WTC11 (cell line): ENCODE measurements around the gene ABHD15. TPM values are rescaled to one million over a fixed set of nuclear protein-coding genes. Genes with fewer than 3 reads are reported as not detected.

Source experiments
- ATAC-seq: fragments of 200-7000 bp; cut with Tn5 transposase; 2 replicates; pipeline ENCODE4 v1.10.0; 2021; ENCODE audit warnings: mild to moderate bottlenecking, moderate library complexity
- CTCF ChIA-PET: fragments of 300-600 bp; sonication (Branson Sonifier 250); formaldehyde crosslinking; loops from one replicate; lab custom pipeline; 2021; ENCODE audit warnings: antibody characterized with exemption; lab: Charles Lee
- POLR2A ChIA-PET: fragments of 350-600 bp; sonication (Branson Sonifier 250); formaldehyde crosslinking; loops from one replicate; lab custom pipeline; 2021; ENCODE audit warnings: antibody characterized with exemption; lab: Charles Lee
- DNase-seq: peaks from one replicate; pipeline ENCODE4 v3.0.0; 2021; ENCODE audit warnings: low spot score
- H3K27ac Mint-ChIP-seq: 2 replicates; pipeline ENCODE4 v1.8.0; 2021; ENCODE audit warnings: mixed read lengths
- H3K27me3 Mint-ChIP-seq: 2 replicates; pipeline ENCODE4 v1.8.0; 2021; ENCODE audit warnings: low read depth, mild to moderate bottlenecking, moderate library complexity, mixed read lengths
- H3K36me3 Mint-ChIP-seq: 2 replicates; pipeline ENCODE4 v1.8.0; 2021; ENCODE audit warnings: mixed read lengths
- H3K4me1 Mint-ChIP-seq: 2 replicates; pipeline ENCODE4 v1.8.0; 2022; ENCODE audit warnings: mixed read lengths
- H3K4me3 Mint-ChIP-seq: 2 replicates; pipeline ENCODE4 v1.8.0; 2021; ENCODE audit warnings: mild to moderate bottlenecking, moderate library complexity, mixed read lengths
- H3K9me3 Mint-ChIP-seq: 2 replicates; pipeline ENCODE4 v1.8.0; 2021; ENCODE audit warnings: mixed read lengths
- ARID4B ChIP-seq: sonication (generic); formaldehyde crosslinking; IDR thresholded peaks from 2 replicates; pipeline ENCODE4 v1.8.0; 2023; ENCODE audit warnings: missing genetic modification reagents, mild to moderate bottlenecking, borderline replicate concordance
- ATF1 ChIP-seq: sonication (generic); formaldehyde crosslinking; IDR thresholded peaks from 2 replicates; pipeline ENCODE4 v1.8.1; 2023; ENCODE audit warnings: mild to moderate bottlenecking, moderate library complexity, missing genetic modification reagents
- CREM ChIP-seq: sonication (generic); formaldehyde crosslinking; IDR thresholded peaks from 2 replicates; pipeline ENCODE4 v1.8.1; 2022; ENCODE audit warnings: mild to moderate bottlenecking, missing genetic modification reagents, moderate library complexity
- E2F1 ChIP-seq: sonication (generic); formaldehyde crosslinking; IDR thresholded peaks from 2 replicates; pipeline ENCODE4 v1.8.0; 2022; ENCODE audit warnings: mild to moderate bottlenecking, missing genetic modification reagents
- E2F4 ChIP-seq: sonication (generic); formaldehyde crosslinking; IDR thresholded peaks from 2 replicates; pipeline ENCODE4 v1.8.1; 2022; ENCODE audit warnings: low read depth, mild to moderate bottlenecking, moderate library complexity, missing genetic modification reagents, borderline replicate concordance
- FOXK1 ChIP-seq: sonication (generic); formaldehyde crosslinking; IDR thresholded peaks from 2 replicates; pipeline ENCODE4 v1.8.0; 2022; ENCODE audit warnings: mild to moderate bottlenecking, moderate library complexity, missing genetic modification reagents
- GABPB1 ChIP-seq: sonication (generic); formaldehyde crosslinking; IDR thresholded peaks from 2 replicates; pipeline ENCODE4 v1.8.1; 2023; ENCODE audit warnings: mild to moderate bottlenecking, missing genetic modification reagents
- HMGXB4 ChIP-seq: sonication (generic); formaldehyde crosslinking; IDR thresholded peaks from 2 replicates; pipeline ENCODE4 v1.8.1; 2023; ENCODE audit warnings: mild to moderate bottlenecking, moderate library complexity, missing genetic modification reagents
- MYBL2 ChIP-seq: sonication (generic); formaldehyde crosslinking; IDR thresholded peaks from 2 replicates; pipeline ENCODE4 v1.8.1; 2023; ENCODE audit warnings: mild to moderate bottlenecking, moderate library complexity, missing genetic modification reagents
- NFATC4 ChIP-seq: fragments of 250-450 bp; sonication (Bioruptor Pico); IDR thresholded peaks from 2 replicates; pipeline ENCODE4 v1.9.0; 2021; ENCODE audit warnings: mild to moderate bottlenecking
- NFE2L1 ChIP-seq: sonication (generic); formaldehyde crosslinking; IDR thresholded peaks from 2 replicates; pipeline ENCODE4 v1.8.1; 2023; ENCODE audit warnings: missing genetic modification reagents
- NFYB ChIP-seq: sonication (generic); formaldehyde crosslinking; conservative IDR thresholded peaks from 2 replicates; pipeline ENCODE4 v1.8.0; 2022; ENCODE audit warnings: low read depth, missing genetic modification reagents
- NR1H2 ChIP-seq: sonication (generic); formaldehyde crosslinking; IDR thresholded peaks from 2 replicates; pipeline ENCODE4 v1.9.0; 2021; ENCODE audit warnings: mild to moderate bottlenecking, moderate library complexity, missing genetic modification reagents
- NR3C1 ChIP-seq: sonication (generic); formaldehyde crosslinking; conservative IDR thresholded peaks from 2 replicates; pipeline ENCODE4 v1.8.1; 2023; ENCODE audit warnings: low read depth, mild to moderate bottlenecking, missing genetic modification reagents
- OVOL2 ChIP-seq: fragments of 250-450 bp; sonication (Bioruptor Pico); IDR thresholded peaks from 2 replicates; pipeline ENCODE4 v1.9.0; 2021; ENCODE audit warnings: mild to moderate bottlenecking, borderline replicate concordance
- PRRX2 ChIP-seq: fragments of 250-450 bp; sonication (Bioruptor Pico); IDR thresholded peaks from 2 replicates; pipeline ENCODE4 v1.8.0; 2021; ENCODE audit warnings: mild to moderate bottlenecking
- RORB ChIP-seq: fragments of 250-450 bp; sonication (Bioruptor Pico); IDR thresholded peaks from 2 replicates; pipeline ENCODE4 v1.9.0; 2021; ENCODE audit warnings: mild to moderate bottlenecking
- SOX15 ChIP-seq: fragments of 250-450 bp; sonication (Bioruptor Pico); IDR thresholded peaks from 2 replicates; pipeline ENCODE4 v1.9.0; 2021; ENCODE audit warnings: mild to moderate bottlenecking
- TCF7 ChIP-seq: sonication (generic); formaldehyde crosslinking; IDR thresholded peaks from 2 replicates; pipeline ENCODE4 v1.8.0; 2022; ENCODE audit warnings: mild to moderate bottlenecking, low read depth, missing genetic modification reagents, moderate library complexity
- ZNF121 ChIP-seq: sonication (generic); formaldehyde crosslinking; IDR thresholded peaks from 2 replicates; pipeline ENCODE4 v1.8.0; 2023; ENCODE audit warnings: missing genetic modification reagents
- ZNF232 ChIP-seq: sonication (generic); formaldehyde crosslinking; IDR thresholded peaks from 2 replicates; pipeline ENCODE4 v1.8.0; 2022; ENCODE audit warnings: mild to moderate bottlenecking, missing genetic modification reagents
- ZNF423 ChIP-seq: fragments of 250-450 bp; sonication (Bioruptor Pico); IDR thresholded peaks from 2 replicates; pipeline ENCODE4 v2.1.2; 2022; ENCODE audit warnings: mild to moderate bottlenecking, moderate library complexity
- ZNF532 ChIP-seq: fragments of 250-450 bp; sonication (Bioruptor Pico); IDR thresholded peaks from 2 replicates; pipeline ENCODE4 v1.9.0; 2021; ENCODE audit warnings: mild to moderate bottlenecking, borderline replicate concordance
- ZSCAN18 ChIP-seq: fragments of 250-450 bp; sonication (Bioruptor Pico); IDR thresholded peaks from 2 replicates; pipeline ENCODE4 v2.1.2; 2022; ENCODE audit warnings: mild to moderate bottlenecking, moderate library complexity
- total RNA-seq: library from RNA; stranded (reverse); gene quantifications from 3 replicates; pipeline ENCODE4 v1.2.3, GENCODE V29; 2021

ABHD15 gene
- total RNA-seq, 1 experiment from 2014 or later, result 2.8 TPM

- no peaks in the 10 kb centered on the region for H3K9me3 Mint-ChIP-seq
- H3K4me1 Mint-ChIP-seq, result peaks cover 11% of the 10 kb centered on the region
- H3K4me3 Mint-ChIP-seq, result peak overlapping the region; percentile 79
- DNase-seq (peak; percentile 76), ATAC-seq (peak; percentile 22)
- H3K36me3 Mint-ChIP-seq, result no peaks in the 10 kb centered on the region
- ChIA-PET CTCF (interaction anchor here (0.6 to 11.4 kb wide), 16 partner anchors 10 to 314 kb away, joined by 3 to 112 read pairs (median 6); partner anchors contain the start of genes ANKRD13B, CORO6 and TAOK1), POLR2A (interaction anchor here (1.4 kb wide), 1 partner anchor 27 kb away, joined by 3 read pairs; the partner anchor contains the start of gene ANKRD13B)
- peaks cover 46% of the 10 kb centered on the region for H3K27me3 Mint-ChIP-seq
- no peak overlapping the region for H3K27ac Mint-ChIP-seq
- TF ChIP-seq ZNF532 (CRISPR knock-in tag) (no peak), E2F4 (CRISPR knock-in tag) (no peak), NFYB (no peak), MYBL2 (CRISPR knock-in tag) (0 out of 2 replicates have a peak, but pooled peaks have one; percentile 59), PRRX2 (CRISPR knock-in tag) (no peak), NR1H2 (CRISPR knock-in tag) (no peak), GABPB1 (CRISPR knock-in tag) (peak; percentile 42; the same call in 1 of the 2 replicates), CREM (no peak), NFE2L1 (CRISPR knock-in tag) (no peak; the same call in 1 of the 2 replicates), ATF1 (no peak), HMGXB4 (CRISPR knock-in tag) (no peak), ZNF423 (no peak), E2F1 (CRISPR knock-in tag) (no peak), FOXK1 (CRISPR knock-in tag) (0 out of 2 replicates have a peak, but pooled peaks have one; percentile 48), ARID4B (CRISPR knock-in tag) (0 out of 2 replicates have a peak, but pooled peaks have one; percentile 54), ZNF232 (CRISPR knock-in tag) (no peak), RORB (CRISPR knock-in tag) (no peak), TCF7 (no peak), ZSCAN18 (no peak), OVOL2 (CRISPR knock-in tag) (no peak), ZNF121 (no peak), SOX15 (CRISPR knock-in tag) (no peak), NFATC4 (CRISPR knock-in tag) (no peak), NR3C1 (CRISPR knock-in tag) (no peak)
Measured at GRCh38 chr17:29565643-29566472, 979 bp downstream of the ABHD15 start.
